Bronchial epithelial cell (primary cell): ENCODE measurements around the gene PPM1B. TPM values are rescaled to one million over a fixed set of nuclear protein-coding genes. Genes with fewer than 3 reads are reported as not detected.

Source experiments
- DNase-seq: peaks from one replicate; pipeline ENCODE4 v3.0.0-alpha.2; 2010; ENCODE audit warnings: low read depth
- FAIRE-seq: peaks from 2 replicates; lab custom pipeline; 2011; peaks lifted over from hg19 to GRCh38; lab: Jason Lieb, UNC
- H3K27me3 ChIP-seq: 2 replicates; pipeline ENCODE4 v1.5.1; 2011; ENCODE audit warnings: low read length; ENCODE audit not compliant: control insufficient read depth, insufficient read depth
- H3K36me3 ChIP-seq: 2 replicates; pipeline ENCODE4 v1.5.1; 2011; ENCODE audit warnings: low read length; ENCODE audit not compliant: control insufficient read depth, insufficient read depth
- H3K4me3 ChIP-seq: 2 replicates; pipeline ENCODE4 v1.5.1; 2011; ENCODE audit warnings: mild to moderate bottlenecking, low read depth, low read length, control low read depth
- CTCF ChIP-seq: IDR thresholded peaks from 2 replicates; pipeline ENCODE4 v1.5.1; 2011; ENCODE audit warnings: mild to moderate bottlenecking, moderate library complexity, low read length, control low read depth, inconsistent platforms; ENCODE audit not compliant: insufficient read depth, severe bottlenecking
- total RNA-seq: library from RNA; depleted of rRNA; stranded (reverse); fragments of >200 nt; gene quantifications from 2 replicates; pipeline ENCODE4 v1.2.1, GENCODE V29; 2014

Gene PPM1B
- 35.3 and 44.4 TPM in 2 replicates for total RNA-seq

GRCh38 chr2:44168681-44169154, at the start of gene PPM1B:
Gene PPM1B (plus strand): TSS chr2:44168875. CDS start chr2:44201200, 32,325 bp downstream.
- DNase-seq (no peak), FAIRE-seq (no peak)
- peak within 1 kb of the TSS; percentile 65 for H3K4me3 ChIP-seq
- TF ChIP-seq CTCF = no peak
- H3K27me3 ChIP-seq = no peaks in the 10 kb centered on the region
- H3K36me3 ChIP-seq = no peaks in the 10 kb centered on the region

- Histone ChIP-seq H3K36me3 (no peaks in the 10 kb centered on the region), H3K4me3 (no peak overlapping the region), H3K27me3 (no peaks in the 10 kb centered on the region)
- no peak for FAIRE-seq
- no peak for TF ChIP-seq CTCF
- no peak for DNase-seq
Observed at GRCh38 chr2:44119878-44120277, 48.8 kb upstream of the PPM1B start.

GRCh38 chr2:44120428-44120827, 48.2 kb upstream of the PPM1B start:
- Histone ChIP-seq H3K36me3 (no peaks in the 10 kb centered on the region), H3K4me3 (no peak overlapping the region), H3K27me3 (no peaks in the 10 kb centered on the region)
- no peak for TF ChIP-seq CTCF
- DNase-seq = peak; percentile 83
- FAIRE-seq = no peak

- FAIRE-seq (no peak), DNase-seq (no peak)
- no peaks in the 10 kb centered on the region for H3K27me3 ChIP-seq
- H3K36me3 ChIP-seq = no peaks in the 10 kb centered on the region
- no peak for TF ChIP-seq CTCF
- no peak overlapping the region for H3K4me3 ChIP-seq
Observed at GRCh38 chr2:44121899-44122298, 46.8 kb upstream of the PPM1B start.

GRCh38 chr2:44124500-44124899, 44.2 kb upstream of the PPM1B start:
- no peak for DNase-seq
- Histone ChIP-seq H3K27me3 (no peaks in the 10 kb centered on the region), H3K36me3 (no peaks in the 10 kb centered on the region), H3K4me3 (no peak overlapping the region)
- FAIRE-seq = no peak
- no peak for TF ChIP-seq CTCF

GRCh38 chr2:44126106-44126797, 42.4 kb upstream of the PPM1B start:
- H3K4me3 ChIP-seq = no peak overlapping the region
- peak; percentile 66 for DNase-seq
- no peaks in the 10 kb centered on the region for H3K36me3 ChIP-seq
- H3K27me3 ChIP-seq = no peaks in the 10 kb centered on the region
- FAIRE-seq = no peak
- no peak for TF ChIP-seq CTCF
